Cardiac muscle cell (in vitro differentiated cells and primary cell): ENCODE results near the gene SLC2A5. TPM values are rescaled to one million over a fixed set of nuclear protein-coding genes. Genes with fewer than 3 reads are reported as not detected.
"Not testable (repeated sequence)": the region's sequence is repeated elsewhere in the genome, so short reads cannot be mapped to it uniquely, and the experiment has no call there.

Experiments used
- DNase-seq, 2 donors: peaks; one replicate each; pipeline versions ENCODE4 v3.0.0 to v3.0.0-alpha.2; 2010 to 2017; ENCODE audit warnings: low read depth in 1 of 2, low spot score in 1 of 2
- H3K27ac ChIP-seq: fragments of 200-600 bp; sonication (generic); 2 replicates; pipeline ENCODE4 v1.5.1; 2016
- H3K27me3 ChIP-seq: fragments of 200-600 bp; sonication (generic); 2 replicates; pipeline ENCODE4 v1.6.0; 2016; ENCODE audit warnings: control low read depth
- H3K36me3 ChIP-seq: fragments of 200-600 bp; sonication (generic); 2 replicates; pipeline ENCODE4 v1.5.1; 2016; ENCODE audit warnings: control low read depth
- H3K4me1 ChIP-seq: fragments of 200-600 bp; sonication (generic); 2 replicates; pipeline ENCODE4 v1.8.1; 2017; ENCODE audit warnings: low read depth, mild to moderate bottlenecking, mixed run types
- H3K4me3 ChIP-seq: fragments of 200-600 bp; sonication (generic); 2 replicates; pipeline ENCODE4 v1.5.1; 2016; ENCODE audit warnings: mild to moderate bottlenecking
- H3K9me3 ChIP-seq: fragments of 200-600 bp; sonication (generic); 2 replicates; pipeline ENCODE4 v1.5.1; 2017; ENCODE audit warnings: low read depth, mild to moderate bottlenecking, control low read depth
- polyA plus RNA-seq: library from polyadenylated mRNA; unstranded; fragments of >200 nt; fragmentation: Nextera tagmentation; extraction: Ambion mirVana; gene quantifications from 2 replicates; pipeline ENCODE4 v1.2.1, GENCODE V29; 2016
- total RNA-seq: library from RNA; depleted of rRNA; stranded (reverse); fragments of >200 nt; gene quantifications from 2 replicates; pipeline ENCODE4 v1.2.3, GENCODE V29; 2016
- TF ChIP-seq, protein P1 (sequence below): IDR thresholded peaks from 2 replicates; pipeline ENCODE4 v1.5.1; 2012; ENCODE audit warnings: low read depth, mild to moderate bottlenecking, low read length

SLC2A5 gene
- total and polyA plus RNA-seq, 2 experiments from 2014 or later: not detected

DNA sequence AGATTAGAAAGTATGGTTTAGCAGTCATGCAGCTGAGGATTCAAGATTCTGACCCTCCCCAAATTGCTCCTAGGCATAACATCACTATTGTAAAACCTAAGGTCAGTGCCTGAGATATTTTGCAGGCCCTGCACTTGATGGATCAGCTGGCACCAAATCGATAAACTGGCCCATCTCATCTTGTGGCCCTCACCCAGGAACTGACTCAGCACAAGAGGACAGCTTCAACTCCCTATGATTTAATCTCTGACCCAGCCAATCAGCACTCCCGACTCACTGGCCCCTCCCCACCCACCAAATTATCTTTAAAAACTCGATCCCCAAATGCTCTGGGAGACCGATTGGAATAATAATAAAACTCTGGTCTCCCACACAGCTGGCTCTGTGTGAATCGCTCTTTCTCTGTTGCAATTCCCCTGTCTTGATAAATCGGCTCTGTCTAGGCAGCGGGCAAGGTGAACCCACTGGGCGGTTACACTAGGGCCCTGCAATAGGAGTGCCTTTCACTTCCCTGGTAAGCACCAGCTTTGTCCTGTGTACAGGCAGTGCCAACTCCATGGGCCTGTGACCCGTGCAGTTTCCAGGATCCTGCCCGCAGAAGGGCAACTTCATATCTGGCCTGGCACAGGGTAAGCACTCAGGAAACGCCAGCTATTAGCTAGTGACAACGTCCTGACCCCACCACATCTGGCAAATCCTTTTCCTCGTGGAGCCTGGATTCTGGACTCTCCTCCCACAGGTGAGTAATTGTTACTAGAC, 28.7 kb upstream of the SLC2A5 start:
- no peak overlapping the region for H3K4me3 ChIP-seq
- no peaks in the 10 kb centered on the region for H3K4me1 ChIP-seq
- TF ChIP-seq, protein P1, sequence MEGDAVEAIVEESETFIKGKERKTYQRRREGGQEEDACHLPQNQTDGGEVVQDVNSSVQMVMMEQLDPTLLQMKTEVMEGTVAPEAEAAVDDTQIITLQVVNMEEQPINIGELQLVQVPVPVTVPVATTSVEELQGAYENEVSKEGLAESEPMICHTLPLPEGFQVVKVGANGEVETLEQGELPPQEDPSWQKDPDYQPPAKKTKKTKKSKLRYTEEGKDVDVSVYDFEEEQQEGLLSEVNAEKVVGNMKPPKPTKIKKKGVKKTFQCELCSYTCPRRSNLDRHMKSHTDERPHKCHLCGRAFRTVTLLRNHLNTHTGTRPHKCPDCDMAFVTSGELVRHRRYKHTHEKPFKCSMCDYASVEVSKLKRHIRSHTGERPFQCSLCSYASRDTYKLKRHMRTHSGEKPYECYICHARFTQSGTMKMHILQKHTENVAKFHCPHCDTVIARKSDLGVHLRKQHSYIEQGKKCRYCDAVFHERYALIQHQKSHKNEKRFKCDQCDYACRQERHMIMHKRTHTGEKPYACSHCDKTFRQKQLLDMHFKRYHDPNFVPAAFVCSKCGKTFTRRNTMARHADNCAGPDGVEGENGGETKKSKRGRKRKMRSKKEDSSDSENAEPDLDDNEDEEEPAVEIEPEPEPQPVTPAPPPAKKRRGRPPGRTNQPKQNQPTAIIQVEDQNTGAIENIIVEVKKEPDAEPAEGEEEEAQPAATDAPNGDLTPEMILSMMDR: no peak
- peaks cover 4% of the 10 kb centered on the region for H3K36me3 ChIP-seq
- no peaks in the 10 kb centered on the region for H3K9me3 ChIP-seq
- no peak for DNase-seq
- H3K27me3 ChIP-seq: no peaks in the 10 kb centered on the region
- no peak overlapping the region for H3K27ac ChIP-seq

DNA sequence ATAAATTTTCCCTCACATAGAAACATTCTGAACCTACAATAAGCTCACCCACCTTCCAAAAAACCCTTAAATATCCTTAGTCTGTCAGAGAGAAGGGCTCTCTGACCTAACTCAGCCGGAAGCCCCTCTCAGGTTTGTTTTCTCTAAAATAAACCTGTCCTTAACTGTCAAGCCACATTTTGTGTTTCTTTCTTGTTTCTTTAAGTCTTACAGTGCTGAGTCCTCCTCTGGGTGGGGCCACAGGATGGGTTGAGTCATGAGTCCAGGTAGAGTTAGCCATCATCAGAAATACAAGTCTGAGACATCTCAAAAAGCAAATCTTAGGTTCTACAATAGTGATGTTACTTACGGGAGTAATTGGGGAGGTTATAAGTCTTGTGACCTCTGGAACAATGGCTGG, 26.4 kb upstream of the SLC2A5 start:
- no peak for DNase-seq
- Histone ChIP-seq H3K36me3 (no peaks in the 10 kb centered on the region), H3K4me1 (no peaks in the 10 kb centered on the region), H3K27me3 (no peaks in the 10 kb centered on the region), H3K27ac (no peak overlapping the region), H3K9me3 (no peaks in the 10 kb centered on the region), H3K4me3 (no peak overlapping the region)
- TF ChIP-seq, protein P1: no peak

DNA sequence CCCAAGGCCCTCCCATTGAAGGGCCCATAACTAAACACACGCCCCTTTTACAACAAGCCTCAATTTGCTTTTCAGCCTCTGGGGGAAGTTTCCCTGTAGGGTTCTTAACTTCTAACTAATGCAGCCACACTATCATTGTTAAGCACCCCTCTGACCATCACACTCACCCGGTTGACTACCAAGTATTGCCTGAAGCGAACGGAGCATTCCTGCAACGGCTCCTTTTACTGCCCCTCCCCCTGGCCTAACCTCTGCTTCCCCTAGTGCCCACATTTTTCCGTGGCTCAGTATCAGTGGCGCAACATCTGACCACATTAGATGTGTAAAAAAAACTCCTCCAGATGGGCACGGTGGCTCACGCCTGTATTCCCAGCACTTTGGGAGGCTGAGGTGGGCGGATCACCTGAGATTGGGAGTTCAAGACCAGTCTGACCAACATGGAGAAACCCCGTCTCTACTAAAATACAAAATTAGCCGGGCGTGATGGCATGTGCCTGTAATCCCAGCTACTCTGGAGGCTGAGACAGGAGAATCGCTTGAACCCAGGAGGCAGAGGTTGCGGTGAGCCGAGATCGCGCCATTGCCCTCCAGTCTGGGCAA, 24.7 kb upstream of the SLC2A5 start:
- DNase-seq, H3K4me3 ChIP-seq, H3K27me3 ChIP-seq, H3K9me3 ChIP-seq, H3K36me3 ChIP-seq, H3K4me1 ChIP-seq, H3K27ac ChIP-seq: not testable (repeated sequence)

DNA sequence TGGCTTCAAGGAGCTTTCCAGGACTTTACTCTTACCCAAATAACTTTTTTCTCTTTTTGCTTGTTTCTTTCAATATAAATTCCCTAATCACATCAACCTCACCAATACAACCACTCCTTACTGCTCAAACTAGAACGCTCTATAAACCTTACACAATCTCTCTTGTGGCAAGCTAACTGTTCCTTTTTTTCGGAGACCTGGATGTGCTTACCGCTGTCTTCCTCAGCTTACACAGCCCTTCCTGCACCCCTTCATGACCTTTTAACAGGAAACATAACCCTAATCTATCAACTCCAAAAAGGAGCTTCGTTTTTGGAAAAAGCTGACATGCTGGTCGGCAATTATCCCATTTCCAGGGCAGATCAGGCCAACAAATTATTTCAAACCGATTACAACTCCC, 24.1 kb upstream of the SLC2A5 start:
- TF ChIP-seq, protein P1: no peak
- Histone ChIP-seq H3K9me3 (no peaks in the 10 kb centered on the region), H3K4me1 (no peaks in the 10 kb centered on the region), H3K27me3 (no peaks in the 10 kb centered on the region), H3K4me3 (no peak overlapping the region), H3K27ac (no peak overlapping the region), H3K36me3 (no peaks in the 10 kb centered on the region)
- no peak for DNase-seq

DNA sequence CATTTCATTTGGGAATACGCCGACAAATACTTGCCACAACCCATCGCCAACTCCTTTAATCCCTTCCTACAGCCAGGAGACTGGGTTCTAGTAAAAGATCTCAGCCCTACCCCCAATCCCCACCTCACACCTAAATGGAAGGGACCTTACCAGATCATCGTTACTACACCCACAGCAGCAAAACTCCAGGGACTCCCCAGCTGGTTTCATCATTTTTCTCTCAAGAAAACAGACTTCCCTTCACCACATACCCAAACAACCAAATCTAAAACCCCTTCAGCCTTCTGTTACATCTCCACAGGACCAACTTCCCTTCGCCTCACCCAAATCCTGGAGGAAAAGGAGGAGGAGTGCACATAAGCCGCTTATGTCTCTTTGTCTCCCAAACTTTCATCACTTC, 23.7 kb upstream of the SLC2A5 start:
- H3K9me3 ChIP-seq: no peaks in the 10 kb centered on the region
- no peak overlapping the region for H3K27ac ChIP-seq
- TF ChIP-seq, protein P1: no peak
- DNase-seq: no peak
- no peaks in the 10 kb centered on the region for H3K36me3 ChIP-seq
- no peak overlapping the region for H3K4me3 ChIP-seq
- no peaks in the 10 kb centered on the region for H3K4me1 ChIP-seq
- H3K27me3 ChIP-seq: no peaks in the 10 kb centered on the region

DNA sequence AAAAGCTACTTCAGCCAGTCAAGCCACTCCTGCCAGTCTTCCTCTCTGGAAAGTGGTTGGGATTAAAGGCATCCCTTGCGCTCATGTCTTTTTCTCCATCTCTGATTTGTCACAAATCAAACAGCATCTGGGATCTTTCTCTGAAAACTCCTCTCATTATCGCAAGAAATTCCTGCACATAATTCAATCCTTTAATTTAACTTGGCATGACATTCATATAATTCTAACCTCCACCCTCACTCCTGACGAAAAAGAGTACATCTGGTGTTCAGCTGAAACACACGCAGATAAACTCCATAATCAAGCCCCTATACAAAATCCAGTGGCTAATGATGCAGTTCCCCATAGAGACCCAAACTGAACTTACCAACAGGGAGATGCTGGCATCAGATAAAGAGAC, 19.4 kb upstream of the SLC2A5 start:
- TF ChIP-seq, protein P1: no peak
- H3K27ac ChIP-seq: no peak overlapping the region
- DNase-seq: no peak
- H3K4me3 ChIP-seq: no peak overlapping the region
- no peaks in the 10 kb centered on the region for H3K36me3 ChIP-seq
- H3K9me3 ChIP-seq: no peaks in the 10 kb centered on the region
- H3K4me1 ChIP-seq: no peaks in the 10 kb centered on the region
- no peaks in the 10 kb centered on the region for H3K27me3 ChIP-seq
